Left ventricle myocardium inferior (tissue), 1 donor: ENCODE results near the gene ERGIC3. TPM values are rescaled to one million over a fixed set of nuclear protein-coding genes. Genes with fewer than 3 reads are reported as not detected.

ENCODE experiments used
- DNase-seq: peaks from one replicate; pipeline ENCODE4 v3.0.0-alpha.2; 2020
- H3K27ac ChIP-seq: fragments of 200-600 bp; replicated peaks from 2 replicates; pipeline ENCODE4 v1.8.0; 2021
- H3K27me3 ChIP-seq: fragments of 200-600 bp; 2 replicates; pipeline ENCODE4 v1.8.0; 2021; ENCODE audit warnings: low read depth
- H3K36me3 ChIP-seq: fragments of 200-600 bp; 2 replicates; pipeline ENCODE4 v1.8.0; 2021
- H3K4me1 ChIP-seq: fragments of 200-600 bp; 2 replicates; pipeline ENCODE4 v1.8.0; 2021
- H3K4me3 ChIP-seq: fragments of 200-600 bp; 2 replicates; pipeline ENCODE4 v1.8.0; 2021; ENCODE audit warnings: mild to moderate bottlenecking, moderate library complexity
- H3K9me3 ChIP-seq: fragments of 200-600 bp; replicated peaks from 2 replicates; pipeline ENCODE4 v1.8.0; 2021
- CTCF ChIP-seq: fragments of 200-600 bp; IDR thresholded peaks from 2 replicates; pipeline ENCODE4 v1.8.0; 2021; ENCODE audit warnings: antibody characterized with exemption, mild to moderate bottlenecking, borderline replicate concordance
- intact Hi-C: fragments of 100-400 bp; cut with micrococcal nuclease; formaldehyde crosslinking; loops from one replicate; pipeline ENCODE4 v1.11.0; 2022
- total RNA-seq: library from RNA; stranded (reverse); fragmentation: NEBNext Ultra II Directional; extraction: Animal tissue kit (Norgen Biotek cat#: 25700); gene quantifications from one replicate; pipeline ENCODE4 v1.2.1, GENCODE V29; 2021
- donor health status: DM: no; HTN: yes; CAD: no; lungs with severe emphysema.

Gene ERGIC3
- total RNA-seq, 1 donor from 2014 or later, result 103 TPM

GRCh38 chr20:35558451-35558850 lies 16.6 kb downstream of the ERGIC3 start:
- DNase-seq, result no peak
- H3K9me3 ChIP-seq, result no peaks in the 10 kb centered on the region
- intact Hi-C loops, result no loop called here
- peaks cover 44% of the 10 kb centered on the region for H3K36me3 ChIP-seq
- H3K4me3 ChIP-seq, result no peak overlapping the region
- H3K27me3 ChIP-seq, result no peaks in the 10 kb centered on the region
- H3K27ac ChIP-seq, result no peak overlapping the region
- no peaks in the 10 kb centered on the region for H3K4me1 ChIP-seq
- no peak for TF ChIP-seq CTCF

DNA sequence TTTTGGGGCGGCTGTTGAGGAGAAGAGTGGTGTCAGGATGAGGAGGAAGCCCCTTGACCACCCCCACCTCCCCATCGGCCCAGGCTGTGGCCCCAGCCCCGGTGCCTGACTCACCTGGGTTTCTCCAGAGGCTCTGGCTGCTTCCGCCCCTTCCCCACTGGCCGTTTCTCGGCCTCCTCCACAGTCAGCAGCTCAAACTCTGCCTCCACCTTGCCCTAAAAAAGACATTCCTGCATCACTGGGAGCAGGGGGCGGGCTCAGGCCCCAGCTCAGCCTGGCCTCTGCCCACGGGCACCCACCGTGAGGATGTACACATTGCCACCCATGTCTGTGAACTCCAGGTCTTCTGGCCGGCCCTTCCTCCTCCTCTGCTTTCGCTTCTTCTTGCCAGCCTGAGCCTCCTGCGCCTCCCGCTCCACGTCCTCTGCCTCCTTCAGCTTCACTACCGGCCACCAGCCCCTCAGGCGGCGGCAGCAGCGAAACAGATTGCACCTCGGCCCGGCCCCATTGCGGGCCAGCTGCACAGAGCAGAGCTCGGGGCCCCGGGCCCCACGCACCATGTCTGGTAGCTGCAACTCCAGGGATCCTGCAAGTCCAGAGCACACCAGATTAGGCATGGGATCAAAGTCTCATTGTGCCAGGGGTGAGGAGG lies 17.3 kb downstream of the ERGIC3 start:
- no peak for DNase-seq
- no peak for TF ChIP-seq CTCF
- intact Hi-C loops, result no loop called here
- Histone ChIP-seq H3K36me3 (peaks cover 38% of the 10 kb centered on the region), H3K4me1 (no peaks in the 10 kb centered on the region), H3K27ac (no peak overlapping the region), H3K9me3 (no peaks in the 10 kb centered on the region), H3K27me3 (no peaks in the 10 kb centered on the region), H3K4me3 (no peak overlapping the region)

- no peak overlapping the region for H3K4me3 ChIP-seq
- peaks cover 28% of the 10 kb centered on the region for H3K36me3 ChIP-seq
- H3K27ac ChIP-seq, result no peak overlapping the region
- no peaks in the 10 kb centered on the region for H3K4me1 ChIP-seq
- TF ChIP-seq CTCF, result no peak
- intact Hi-C loops, result no loop called here
- no peak for DNase-seq
- no peaks in the 10 kb centered on the region for H3K27me3 ChIP-seq
- no peaks in the 10 kb centered on the region for H3K9me3 ChIP-seq
Observed at GRCh38 chr20:35560105-35560511, 18.2 kb downstream of the ERGIC3 start.

DNA sequence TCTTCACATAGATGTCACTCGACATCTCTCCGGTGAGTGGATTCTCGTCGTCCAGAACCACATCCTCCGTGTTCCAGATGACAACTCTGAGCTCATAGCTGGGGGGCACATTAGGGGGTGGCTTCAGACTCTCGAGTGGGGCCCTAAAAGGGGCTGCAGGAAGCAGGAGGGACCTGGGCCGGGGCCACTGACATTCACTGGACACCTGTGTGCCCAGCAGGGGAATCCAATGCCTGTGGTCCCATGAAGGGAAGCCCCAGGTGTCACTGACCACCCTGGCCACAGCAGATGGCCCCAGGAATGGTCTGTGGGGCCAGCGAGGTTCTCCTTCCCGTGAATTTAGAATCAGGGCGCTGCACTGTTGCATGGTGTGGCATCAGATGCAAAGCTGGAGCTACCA lies 18.7 kb downstream of the ERGIC3 start:
- no peak for TF ChIP-seq CTCF
- no peaks in the 10 kb centered on the region for H3K9me3 ChIP-seq
- DNase-seq, result no peak
- no peak overlapping the region for H3K27ac ChIP-seq
- no peaks in the 10 kb centered on the region for H3K27me3 ChIP-seq
- peaks cover 25% of the 10 kb centered on the region for H3K36me3 ChIP-seq
- intact Hi-C loops, result no loop called here
- no peaks in the 10 kb centered on the region for H3K4me1 ChIP-seq
- no peak overlapping the region for H3K4me3 ChIP-seq

DNA sequence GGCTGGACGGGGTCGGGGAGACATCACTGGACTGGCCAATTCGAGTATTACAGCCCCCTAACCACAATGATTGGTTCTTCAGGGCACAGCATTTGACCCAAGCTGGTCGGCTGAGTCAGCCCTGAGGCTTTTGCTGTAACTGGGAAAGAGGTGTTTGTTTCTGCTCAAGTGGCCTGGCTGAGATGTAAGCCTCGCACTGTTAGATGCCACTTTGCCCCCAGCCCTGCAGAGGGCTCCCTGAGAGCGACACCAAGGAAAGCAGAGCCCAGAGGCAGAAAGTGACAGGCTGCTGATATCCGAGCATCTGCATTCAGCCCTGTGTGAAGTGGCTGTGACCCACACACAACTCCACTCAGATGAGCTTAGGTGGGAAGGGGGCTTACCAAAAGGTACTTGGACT lies 19.4 kb downstream of the ERGIC3 start:
- H3K27me3 ChIP-seq, result no peaks in the 10 kb centered on the region
- H3K27ac ChIP-seq, result no peak overlapping the region
- no peak for DNase-seq

More for the DNA sequence above, 19.4 kb downstream of the ERGIC3 start:
- no peak overlapping the region for H3K4me3 ChIP-seq
- peaks cover 19% of the 10 kb centered on the region for H3K36me3 ChIP-seq
- no peaks in the 10 kb centered on the region for H3K4me1 ChIP-seq
- peak; percentile 41 for TF ChIP-seq CTCF
- no peaks in the 10 kb centered on the region for H3K9me3 ChIP-seq
- intact Hi-C loops, result no loop called here
